Measurements from ENCODE around the gene CCN5. TPM values are rescaled to one million over a fixed set of nuclear protein-coding genes. Genes with fewer than 3 reads are reported as not detected.

Gene CCN5
- total RNA-seq, 1 donor from 2014 or later, result not detected

DNA sequence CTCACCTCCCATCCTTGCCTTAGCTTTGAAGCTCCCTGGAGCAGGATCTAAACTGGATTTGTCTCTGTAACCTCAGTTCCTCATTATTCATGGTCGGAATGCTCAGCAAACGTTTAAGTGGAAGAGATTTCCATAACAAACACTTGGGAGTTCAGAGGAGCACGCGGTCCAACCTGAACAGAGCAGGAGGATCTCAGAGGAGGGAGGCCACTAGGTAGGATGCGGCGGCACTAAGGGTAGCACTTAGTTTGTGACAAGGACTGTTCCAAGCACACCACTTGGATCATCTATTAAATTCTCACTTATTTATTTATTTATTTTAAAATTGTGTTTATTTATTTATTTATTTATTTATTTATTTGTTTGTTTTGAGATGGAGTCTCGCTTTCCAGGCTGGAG, 13.3 kb upstream of the CCN5 start:
- Mint-ChIP-seq H3K27me3 (no peaks in the 10 kb centered on the region), H3K4me1 (no peaks in the 10 kb centered on the region), H3K4me3 (no peak overlapping the region), H3K36me3 (ENCODE audit: low read depth) (no peaks in the 10 kb centered on the region), H3K27ac (no peak overlapping the region), H3K9me3 (no peaks in the 10 kb centered on the region)
- DNase-seq, result no peak
- intact Hi-C loops (cut with micrococcal nuclease), result no loop called here

GRCh38 chr20:44702776-44703175, 12.4 kb upstream of the CCN5 start:
- H3K9me3 Mint-ChIP-seq, result no peaks in the 10 kb centered on the region
- H3K36me3 Mint-ChIP-seq (ENCODE audit: low read depth), result no peaks in the 10 kb centered on the region
- H3K4me1 Mint-ChIP-seq, result no peaks in the 10 kb centered on the region
- intact Hi-C loops (cut with micrococcal nuclease), result no loop called here
- no peak for DNase-seq
- H3K4me3 Mint-ChIP-seq, result no peak overlapping the region
- H3K27ac Mint-ChIP-seq, result no peak overlapping the region
- H3K27me3 Mint-ChIP-seq, result no peaks in the 10 kb centered on the region

- no peaks in the 10 kb centered on the region for H3K36me3 Mint-ChIP-seq (ENCODE audit: low read depth)
- H3K27me3 Mint-ChIP-seq, result no peaks in the 10 kb centered on the region
- H3K4me3 Mint-ChIP-seq, result no peak overlapping the region
- no peaks in the 10 kb centered on the region for H3K4me1 Mint-ChIP-seq
- H3K9me3 Mint-ChIP-seq, result no peaks in the 10 kb centered on the region
- H3K27ac Mint-ChIP-seq, result no peak overlapping the region
- intact Hi-C loops (cut with micrococcal nuclease), result no loop called here
- DNase-seq, result no peak
Measured at GRCh38 chr20:44703183-44703925, 11.8 kb upstream of the CCN5 start.

GRCh38 chr20:44703956-44704488, 11.1 kb upstream of the CCN5 start:
- intact Hi-C loops (cut with micrococcal nuclease), result no loop called here
- Mint-ChIP-seq H3K27ac (no peak overlapping the region), H3K9me3 (no peaks in the 10 kb centered on the region), H3K4me1 (no peaks in the 10 kb centered on the region), H3K36me3 (ENCODE audit: low read depth) (no peaks in the 10 kb centered on the region), H3K27me3 (no peaks in the 10 kb centered on the region), H3K4me3 (no peak overlapping the region)
- DNase-seq, result no peak

- intact Hi-C loops (cut with micrococcal nuclease), result no loop called here
- no peak overlapping the region for H3K27ac Mint-ChIP-seq
- H3K36me3 Mint-ChIP-seq (ENCODE audit: low read depth), result no peaks in the 10 kb centered on the region
- no peak overlapping the region for H3K4me3 Mint-ChIP-seq
- DNase-seq, result no peak
- no peaks in the 10 kb centered on the region for H3K9me3 Mint-ChIP-seq
- no peaks in the 10 kb centered on the region for H3K27me3 Mint-ChIP-seq
- H3K4me1 Mint-ChIP-seq, result no peaks in the 10 kb centered on the region
Measured at GRCh38 chr20:44704551-44704971, 10.6 kb upstream of the CCN5 start.

DNA sequence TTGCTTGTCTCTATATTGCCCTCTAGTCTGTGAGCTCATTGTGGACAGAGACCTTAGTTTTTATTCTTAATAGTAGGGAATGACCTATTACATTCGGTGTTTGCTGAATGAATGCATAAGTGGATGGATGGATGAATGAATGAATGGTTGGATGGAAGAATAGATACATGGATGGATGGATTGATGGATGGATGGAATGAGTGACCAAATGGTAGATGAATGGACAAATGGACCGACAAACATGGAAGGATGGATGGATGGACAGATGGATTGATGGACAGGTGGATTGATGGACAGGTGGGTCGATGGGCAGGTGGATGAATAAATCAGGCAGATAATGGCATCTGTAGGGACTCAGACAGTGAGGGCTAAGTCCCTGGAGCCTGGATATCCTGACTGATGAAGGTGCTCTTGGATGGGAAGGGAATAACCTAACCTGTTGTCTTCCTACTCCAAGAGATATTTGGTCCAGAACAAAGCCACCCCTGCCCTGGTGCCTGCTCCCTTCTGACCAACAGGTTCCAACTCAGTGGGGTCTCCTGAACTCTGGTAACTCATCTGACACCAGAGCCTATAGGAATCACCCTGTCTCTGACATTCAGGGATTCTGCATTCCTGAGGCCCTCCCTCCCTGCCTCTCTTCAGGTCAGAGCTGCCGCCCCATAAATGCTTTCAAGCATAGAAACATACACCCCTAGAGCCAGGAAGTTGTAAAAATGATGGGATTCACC, 9.6 kb upstream of the CCN5 start:
- DNase-seq, result no peak
- no peaks in the 10 kb centered on the region for H3K36me3 Mint-ChIP-seq (ENCODE audit: low read depth)
- H3K9me3 Mint-ChIP-seq, result no peaks in the 10 kb centered on the region
- H3K27me3 Mint-ChIP-seq, result no peaks in the 10 kb centered on the region
- no peak overlapping the region for H3K27ac Mint-ChIP-seq
- no peaks in the 10 kb centered on the region for H3K4me1 Mint-ChIP-seq
- intact Hi-C loops (cut with micrococcal nuclease), result no loop called here
- H3K4me3 Mint-ChIP-seq, result no peak overlapping the region

DNA sequence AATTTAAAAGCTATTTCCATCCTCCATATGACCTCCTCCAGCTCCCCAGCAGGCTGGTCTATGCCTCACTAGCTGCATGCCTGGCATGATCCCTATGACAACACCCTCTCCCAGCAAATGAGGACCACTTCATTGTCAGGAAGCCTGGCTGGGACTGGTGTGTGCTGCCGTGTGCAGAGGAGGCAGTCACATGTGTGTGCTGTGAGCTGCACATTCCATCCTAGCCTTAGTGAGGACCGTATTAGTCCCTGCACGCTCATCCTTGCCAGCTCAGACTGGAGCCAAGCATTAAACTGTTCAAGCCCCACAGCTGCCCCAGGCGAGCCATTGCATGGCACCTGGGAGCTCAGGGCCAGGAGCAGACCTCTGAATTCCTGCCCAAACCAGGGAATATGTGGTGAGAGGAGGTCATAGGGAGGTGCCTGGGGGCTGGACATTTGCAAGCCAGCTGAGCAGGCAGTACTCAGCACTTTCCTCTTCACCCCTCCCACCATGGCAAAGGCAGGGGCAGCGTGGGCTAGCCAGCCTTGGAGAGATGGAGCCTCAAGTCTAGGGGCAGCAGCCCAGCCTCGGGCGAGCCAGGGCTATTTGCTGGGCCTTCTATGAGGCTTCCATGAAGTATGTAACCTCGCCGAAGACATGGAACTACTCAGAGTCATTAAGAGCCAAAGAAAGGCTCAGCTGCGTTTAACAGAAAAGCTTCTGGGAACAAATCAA, 8.7 kb upstream of the CCN5 start:
- H3K9me3 Mint-ChIP-seq, result no peaks in the 10 kb centered on the region
- no peaks in the 10 kb centered on the region for H3K36me3 Mint-ChIP-seq (ENCODE audit: low read depth)
- H3K4me1 Mint-ChIP-seq, result no peaks in the 10 kb centered on the region
- no peak overlapping the region for H3K4me3 Mint-ChIP-seq
- DNase-seq, result no peak
- H3K27me3 Mint-ChIP-seq, result no peaks in the 10 kb centered on the region
- H3K27ac Mint-ChIP-seq, result no peak overlapping the region
- intact Hi-C loops (cut with micrococcal nuclease), result no loop called here

- Mint-ChIP-seq H3K9me3 (no peaks in the 10 kb centered on the region), H3K4me1 (no peaks in the 10 kb centered on the region), H3K27me3 (no peaks in the 10 kb centered on the region), H3K36me3 (ENCODE audit: low read depth) (no peaks in the 10 kb centered on the region), H3K4me3 (no peak overlapping the region), H3K27ac (no peak overlapping the region)
- no peak for DNase-seq
- intact Hi-C loops (cut with micrococcal nuclease), result no loop called here
Measured at GRCh38 chr20:44707018-44707579, 8.1 kb upstream of the CCN5 start.

DNA sequence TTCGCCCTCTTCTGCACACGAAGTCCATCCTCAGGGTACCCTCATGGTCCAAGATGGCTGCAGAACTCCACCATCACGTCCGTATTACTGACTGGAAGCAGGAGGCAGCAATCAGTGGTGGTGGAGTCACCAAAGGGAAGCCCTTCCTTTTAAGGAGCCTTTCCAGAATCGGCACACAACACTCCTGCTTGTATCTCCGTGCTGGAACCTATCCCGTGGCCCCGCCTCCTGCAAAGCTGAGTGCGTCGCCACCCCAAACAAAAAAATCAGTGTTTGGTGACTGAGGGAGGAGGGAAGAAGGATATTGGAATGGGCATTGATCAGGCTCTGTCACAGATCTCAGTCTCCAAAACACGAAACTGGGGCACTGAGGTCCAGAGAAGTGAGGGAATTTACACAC, 5.8 kb upstream of the CCN5 start:
- Mint-ChIP-seq H3K4me1 (no peaks in the 10 kb centered on the region), H3K4me3 (no peak overlapping the region), H3K9me3 (no peaks in the 10 kb centered on the region), H3K27ac (no peak overlapping the region), H3K36me3 (ENCODE audit: low read depth) (no peaks in the 10 kb centered on the region), H3K27me3 (no peaks in the 10 kb centered on the region)
- DNase-seq, result no peak
- intact Hi-C loops (cut with micrococcal nuclease), result no loop called here

GRCh38 chr20:44709797-44710196, 5.4 kb upstream of the CCN5 start:
- H3K4me1 Mint-ChIP-seq, result no peaks in the 10 kb centered on the region
- intact Hi-C loops (cut with micrococcal nuclease), result no loop called here
- DNase-seq, result no peak
- H3K27ac Mint-ChIP-seq, result no peak overlapping the region
- no peaks in the 10 kb centered on the region for H3K27me3 Mint-ChIP-seq
- no peak overlapping the region for H3K4me3 Mint-ChIP-seq
- no peaks in the 10 kb centered on the region for H3K9me3 Mint-ChIP-seq
- H3K36me3 Mint-ChIP-seq (ENCODE audit: low read depth), result no peaks in the 10 kb centered on the region

- Mint-ChIP-seq H3K4me3 (no peak overlapping the region), H3K36me3 (ENCODE audit: low read depth) (no peaks in the 10 kb centered on the region), H3K27me3 (no peaks in the 10 kb centered on the region), H3K4me1 (no peaks in the 10 kb centered on the region), H3K27ac (no peak overlapping the region), H3K9me3 (no peaks in the 10 kb centered on the region)
- intact Hi-C loops (cut with micrococcal nuclease), result no loop called here
- no peak for DNase-seq
Measured at GRCh38 chr20:44711237-44711636, 3.9 kb upstream of the CCN5 start.

- no peak overlapping the region for H3K4me3 Mint-ChIP-seq
- no peak for DNase-seq
- intact Hi-C loops (cut with micrococcal nuclease), result no loop called here
- H3K4me1 Mint-ChIP-seq, result no peaks in the 10 kb centered on the region
- no peaks in the 10 kb centered on the region for H3K27me3 Mint-ChIP-seq
- H3K27ac Mint-ChIP-seq, result no peak overlapping the region
- H3K9me3 Mint-ChIP-seq, result no peaks in the 10 kb centered on the region
- H3K36me3 Mint-ChIP-seq (ENCODE audit: low read depth), result no peaks in the 10 kb centered on the region
Measured at GRCh38 chr20:44714102-44714700, 968 bp upstream of the CCN5 start.

GRCh38 chr20:44715499-44716308, 535 bp downstream of the CCN5 start:
- no peak overlapping the region for H3K4me3 Mint-ChIP-seq
- no peaks in the 10 kb centered on the region for H3K36me3 Mint-ChIP-seq (ENCODE audit: low read depth)
- no peaks in the 10 kb centered on the region for H3K9me3 Mint-ChIP-seq
- no peak for DNase-seq
- intact Hi-C loops (cut with micrococcal nuclease), result no loop called here
- no peak overlapping the region for H3K27ac Mint-ChIP-seq
- no peaks in the 10 kb centered on the region for H3K27me3 Mint-ChIP-seq
- H3K4me1 Mint-ChIP-seq, result no peaks in the 10 kb centered on the region
